ENCODE data around the gene COMMD10.

DNA sequence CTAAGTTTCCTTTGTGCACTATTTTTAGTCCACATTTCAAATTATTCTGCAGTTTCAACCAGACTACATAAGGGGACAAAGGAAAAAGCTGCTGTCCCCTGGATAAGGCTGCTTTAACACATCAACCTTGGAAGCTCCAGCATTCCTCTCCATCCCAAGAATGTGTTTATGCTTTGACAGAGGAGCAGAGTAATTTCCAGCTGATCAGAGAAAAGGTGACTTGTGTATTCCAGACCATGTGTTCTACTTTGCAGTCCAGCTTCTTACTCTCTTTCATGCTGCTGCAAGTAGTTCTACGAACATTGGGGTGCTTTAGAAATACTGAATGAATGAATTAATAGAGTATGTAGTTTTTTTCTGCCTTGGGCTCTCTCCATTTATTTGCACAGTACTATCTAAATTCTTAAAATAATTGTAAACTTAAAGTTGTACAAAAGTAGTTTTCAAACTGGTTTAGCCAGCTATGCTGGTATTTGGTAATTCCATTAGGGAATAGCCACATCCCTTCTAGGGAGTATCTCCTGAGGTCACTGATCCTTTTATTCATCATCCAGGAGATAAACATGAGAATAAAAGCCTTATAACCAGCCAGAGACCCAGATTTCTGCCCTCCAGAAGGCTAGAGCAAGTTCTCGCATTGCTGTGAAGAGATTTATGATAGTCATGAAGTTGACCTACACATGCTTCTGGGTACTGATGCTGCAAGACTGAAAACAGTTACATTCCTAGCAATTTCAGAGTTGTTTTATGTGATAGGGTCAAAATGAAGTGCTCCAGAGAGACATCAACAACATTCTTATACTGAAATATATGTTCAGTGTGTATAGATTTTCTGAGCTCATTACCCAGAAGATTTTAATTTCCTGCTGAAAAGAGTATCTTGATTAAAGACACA, 215.2 kb downstream of the COMMD10 start:
- TF ChIP-seq EZH2 (IDR thresholded peaks at IDR 0.05; ENCODE audit: insufficient read depth, poor library complexity, severe bottlenecking) (no peak), EZH2phosphoT487 (IDR thresholded peaks at IDR 0.05; ENCODE audit: insufficient read depth, low read depth) (no peak)

Data from GM23248 (cell line).